GM19468 (cell line): ENCODE measurements around the gene ALOXE3.

Experiments
- ATAC-seq: cut with Tn5 transposase; IDR thresholded peaks from one replicate; pipeline ENCODE4 v1.9.1; 2021; ENCODE audit warnings: mild to moderate bottlenecking, moderate library complexity, moderate number of reproducible peaks; ENCODE audit not compliant: unreplicated experiment; ENCODE audit errors: extremely low read depth

Gene ALOXE3

GRCh38 chr17:8057691-8058114, 60.6 kb downstream of the ALOXE3 start:
- no peak for ATAC-seq

- no peak for ATAC-seq
These were observed 61.2 kb downstream of the ALOXE3 start for GRCh38 chr17:8056976-8057625.

GRCh38 chr17:8056232-8056975, 61.9 kb downstream of the ALOXE3 start:
- peak; percentile 50 for ATAC-seq

- ATAC-seq: no peak
These were observed 62.5 kb downstream of the ALOXE3 start for GRCh38 chr17:8055851-8056231.

GRCh38 chr17:8053600-8053999, 64.7 kb downstream of the ALOXE3 start:
- no peak for ATAC-seq

- no peak for ATAC-seq
These were observed 65.8 kb downstream of the ALOXE3 start for GRCh38 chr17:8052256-8053252.

- ATAC-seq: no peak
These were observed 66.5 kb downstream of the ALOXE3 start for GRCh38 chr17:8051831-8052230.

- ATAC-seq: no peak
These were observed 69.6 kb downstream of the ALOXE3 start for GRCh38 chr17:8048736-8049135.

GRCh38 chr17:8048236-8048635, 70.1 kb downstream of the ALOXE3 start:
- ATAC-seq: no peak

GRCh38 chr17:8047769-8048110, 70.6 kb downstream of the ALOXE3 start:
- no peak for ATAC-seq

- ATAC-seq: no peak
These were observed 71.2 kb downstream of the ALOXE3 start for GRCh38 chr17:8046929-8047768.

GRCh38 chr17:8046306-8046928, 71.9 kb downstream of the ALOXE3 start:
- no peak for ATAC-seq
